AG04449 (cell line): ENCODE data around the gene ADTRP.

ENCODE experiments used
- CTCF ChIA-PET: fragments of 350-600 bp; formaldehyde crosslinking; extraction: SDS; loops from one replicate; lab custom pipeline; 2021; ENCODE audit warnings: antibody characterized with exemption; lab: Yijun Ruan, JAX
- POLR2A ChIA-PET: fragments of 400-600, 350-600 bp; formaldehyde crosslinking; extraction: SDS; loops from one replicate; lab custom pipeline; 2020; ENCODE audit warnings: antibody characterized with exemption, inconsistent platforms; lab: Yijun Ruan, JAX
- DNase-seq: peaks from one replicate; pipeline ENCODE4 v3.0.0-alpha.2; 2010; ENCODE audit warnings: low read depth, low spot score
- H3K4me3 ChIP-seq: 2 replicates; pipeline ENCODE4 v1.5.1; 2011; ENCODE audit warnings: low read depth, mild to moderate bottlenecking, control low read depth, low read length
- TF ChIP-seq, protein P1 (sequence below): IDR thresholded peaks from one replicate; pipeline ENCODE4 v1.5.1; 2011; ENCODE audit warnings: mild to moderate bottlenecking, moderate library complexity, low read length, control low read depth, inconsistent platforms; ENCODE audit not compliant: insufficient read depth; ENCODE audit errors: missing control alignments

The ADTRP gene

DNA sequence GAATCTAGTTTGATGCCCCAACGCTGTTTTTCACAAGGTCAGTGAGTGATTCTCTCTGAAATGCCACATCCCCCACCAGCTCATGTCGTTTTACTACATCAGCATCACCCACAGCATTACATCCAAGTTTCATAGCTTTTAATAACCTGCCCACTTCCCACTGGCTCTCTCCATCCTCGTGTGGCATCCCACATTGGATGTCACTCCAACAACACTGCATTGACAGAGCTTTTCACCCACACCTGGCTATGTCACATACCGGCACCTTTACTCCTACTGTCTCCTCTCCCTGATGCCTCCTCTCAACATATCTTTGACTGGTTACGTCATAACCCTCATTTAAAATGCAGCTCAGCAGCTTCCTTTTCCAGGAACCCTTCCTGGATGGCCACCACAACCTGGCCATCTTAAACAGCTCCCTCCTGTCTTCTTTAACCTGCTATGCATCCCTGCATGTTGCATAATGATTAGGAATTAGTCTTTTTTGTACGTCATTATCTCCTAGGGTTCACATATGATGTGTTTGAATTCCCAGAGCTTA is 5.0 kb upstream of the ADTRP start:
- POLR2A ChIA-PET: no interaction called here
- TF ChIP-seq, protein P1, sequence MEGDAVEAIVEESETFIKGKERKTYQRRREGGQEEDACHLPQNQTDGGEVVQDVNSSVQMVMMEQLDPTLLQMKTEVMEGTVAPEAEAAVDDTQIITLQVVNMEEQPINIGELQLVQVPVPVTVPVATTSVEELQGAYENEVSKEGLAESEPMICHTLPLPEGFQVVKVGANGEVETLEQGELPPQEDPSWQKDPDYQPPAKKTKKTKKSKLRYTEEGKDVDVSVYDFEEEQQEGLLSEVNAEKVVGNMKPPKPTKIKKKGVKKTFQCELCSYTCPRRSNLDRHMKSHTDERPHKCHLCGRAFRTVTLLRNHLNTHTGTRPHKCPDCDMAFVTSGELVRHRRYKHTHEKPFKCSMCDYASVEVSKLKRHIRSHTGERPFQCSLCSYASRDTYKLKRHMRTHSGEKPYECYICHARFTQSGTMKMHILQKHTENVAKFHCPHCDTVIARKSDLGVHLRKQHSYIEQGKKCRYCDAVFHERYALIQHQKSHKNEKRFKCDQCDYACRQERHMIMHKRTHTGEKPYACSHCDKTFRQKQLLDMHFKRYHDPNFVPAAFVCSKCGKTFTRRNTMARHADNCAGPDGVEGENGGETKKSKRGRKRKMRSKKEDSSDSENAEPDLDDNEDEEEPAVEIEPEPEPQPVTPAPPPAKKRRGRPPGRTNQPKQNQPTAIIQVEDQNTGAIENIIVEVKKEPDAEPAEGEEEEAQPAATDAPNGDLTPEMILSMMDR: no peak
- DNase-seq: no peak
- CTCF ChIA-PET: no interaction called here
- no peak overlapping the region for H3K4me3 ChIP-seq

GRCh38 chr6:11782524-11782923 is 3.9 kb upstream of the ADTRP start:
- POLR2A ChIA-PET: no interaction called here
- no peak overlapping the region for H3K4me3 ChIP-seq
- DNase-seq: no peak
- CTCF ChIA-PET: no interaction called here
- TF ChIP-seq, protein P1: no peak

- no peak overlapping the region for H3K4me3 ChIP-seq
- TF ChIP-seq, protein P1: no peak
- ChIA-PET POLR2A (no interaction called here), CTCF (no interaction called here)
- no peak for DNase-seq
Observed at GRCh38 chr6:11780097-11780428, 1.5 kb upstream of the ADTRP start.

- no peak for DNase-seq
- POLR2A ChIA-PET: no interaction called here
- H3K4me3 ChIP-seq: no peak overlapping the region
- TF ChIP-seq, protein P1: no peak
- CTCF ChIA-PET: no interaction called here
Observed at GRCh38 chr6:11779329-11780096, 910 bp upstream of the ADTRP start.

- TF ChIP-seq, protein P1: no peak
- ChIA-PET CTCF (interaction anchor here (0.6 kb wide), 1 partner anchor 230 kb away, joined by 3 read pairs; no protein-coding TSS in a partner anchor), POLR2A (no interaction called here)
- no peak for DNase-seq
- H3K4me3 ChIP-seq: no peak overlapping the region
Observed at GRCh38 chr6:11778036-11778435, 567 bp downstream of the ADTRP start.

DNA sequence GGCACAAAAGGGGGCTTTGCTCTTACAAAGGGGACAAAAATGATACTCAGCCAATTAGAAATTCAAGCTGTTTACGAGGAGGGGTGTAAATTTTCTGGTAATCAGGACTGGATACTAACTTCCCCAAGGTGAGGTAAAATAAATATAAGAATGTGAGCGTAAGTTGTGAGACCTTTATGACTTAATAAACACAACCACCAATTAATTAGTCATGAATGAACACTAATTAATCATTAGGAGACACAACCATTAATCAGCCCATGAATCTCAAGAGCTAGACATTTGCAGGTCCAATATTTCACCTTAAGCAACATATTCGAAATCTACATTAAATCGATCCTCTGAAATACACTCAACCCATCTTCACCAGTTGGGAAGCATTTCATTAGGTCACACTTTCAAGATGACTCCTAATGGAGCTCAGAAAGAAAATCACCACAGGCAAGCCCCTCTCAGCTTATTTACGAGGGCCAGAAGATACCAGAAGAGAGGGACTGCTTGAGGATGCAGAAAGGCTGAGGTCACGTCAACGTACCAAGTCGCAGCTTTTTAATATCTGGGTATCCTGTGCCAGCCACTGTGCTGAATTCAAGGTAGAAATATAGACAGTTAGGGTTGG is 2.7 kb downstream of the ADTRP start:
- TF ChIP-seq, protein P1: no peak
- no peak for DNase-seq
- POLR2A ChIA-PET: no interaction called here
- CTCF ChIA-PET: interaction anchor here (1.1 kb wide), 1 partner anchor 120 kb away, joined by 4 read pairs; no protein-coding TSS in a partner anchor
- no peak overlapping the region for H3K4me3 ChIP-seq
